WTC11 (cell line): Measurements from ENCODE around the gene MROH9. TPM values are rescaled to one million over a fixed set of nuclear protein-coding genes. Genes with fewer than 3 reads are reported as not detected.

Experiments used
- ATAC-seq: fragments of 200-7000 bp; cut with Tn5 transposase; 2 replicates; pipeline ENCODE4 v1.10.0; 2021; ENCODE audit warnings: mild to moderate bottlenecking, moderate library complexity
- CTCF ChIA-PET: fragments of 300-600 bp; sonication (Branson Sonifier 250); formaldehyde crosslinking; loops from one replicate; lab custom pipeline; 2021; ENCODE audit warnings: antibody characterized with exemption; lab: Charles Lee
- POLR2A ChIA-PET: fragments of 350-600 bp; sonication (Branson Sonifier 250); formaldehyde crosslinking; loops from one replicate; lab custom pipeline; 2021; ENCODE audit warnings: antibody characterized with exemption; lab: Charles Lee
- DNase-seq: peaks from one replicate; pipeline ENCODE4 v3.0.0; 2021; ENCODE audit warnings: low spot score
- H3K27ac Mint-ChIP-seq: 2 replicates; pipeline ENCODE4 v1.8.0; 2021; ENCODE audit warnings: mixed read lengths
- H3K27me3 Mint-ChIP-seq: 2 replicates; pipeline ENCODE4 v1.8.0; 2021; ENCODE audit warnings: low read depth, mild to moderate bottlenecking, moderate library complexity, mixed read lengths
- H3K36me3 Mint-ChIP-seq: 2 replicates; pipeline ENCODE4 v1.8.0; 2021; ENCODE audit warnings: mixed read lengths
- H3K4me1 Mint-ChIP-seq: 2 replicates; pipeline ENCODE4 v1.8.0; 2022; ENCODE audit warnings: mixed read lengths
- H3K4me3 Mint-ChIP-seq: 2 replicates; pipeline ENCODE4 v1.8.0; 2021; ENCODE audit warnings: mild to moderate bottlenecking, moderate library complexity, mixed read lengths
- H3K9me3 Mint-ChIP-seq: 2 replicates; pipeline ENCODE4 v1.8.0; 2021; ENCODE audit warnings: mixed read lengths
- CREB1 ChIP-seq: sonication (generic); formaldehyde crosslinking; IDR thresholded peaks from 2 replicates; pipeline ENCODE4 v1.8.0; 2023; ENCODE audit warnings: mild to moderate bottlenecking, missing genetic modification reagents
- CREM ChIP-seq: sonication (generic); formaldehyde crosslinking; IDR thresholded peaks from 2 replicates; pipeline ENCODE4 v1.8.1; 2022; ENCODE audit warnings: mild to moderate bottlenecking, missing genetic modification reagents, moderate library complexity
- ELF4 ChIP-seq: sonication (generic); formaldehyde crosslinking; IDR thresholded peaks from 2 replicates; pipeline ENCODE4 v1.8.1; 2022; ENCODE audit warnings: low read depth, mild to moderate bottlenecking, moderate library complexity, missing genetic modification reagents
- FOXJ3 ChIP-seq: sonication (generic); formaldehyde crosslinking; IDR thresholded peaks from 2 replicates; pipeline ENCODE4 v1.9.0; 2021; ENCODE audit warnings: missing genetic modification reagents, mild to moderate bottlenecking, borderline replicate concordance
- JUN ChIP-seq: sonication (generic); formaldehyde crosslinking; IDR thresholded peaks from 2 replicates; pipeline ENCODE4 v1.8.0; 2023; ENCODE audit warnings: mild to moderate bottlenecking, missing genetic modification reagents
- MYBL2 ChIP-seq: sonication (generic); formaldehyde crosslinking; IDR thresholded peaks from 2 replicates; pipeline ENCODE4 v1.8.1; 2023; ENCODE audit warnings: mild to moderate bottlenecking, moderate library complexity, missing genetic modification reagents
- NFE2L1 ChIP-seq: sonication (generic); formaldehyde crosslinking; IDR thresholded peaks from 2 replicates; pipeline ENCODE4 v1.8.1; 2023; ENCODE audit warnings: missing genetic modification reagents
- NR1H2 ChIP-seq: sonication (generic); formaldehyde crosslinking; IDR thresholded peaks from 2 replicates; pipeline ENCODE4 v1.9.0; 2021; ENCODE audit warnings: mild to moderate bottlenecking, moderate library complexity, missing genetic modification reagents
- total RNA-seq: library from RNA; stranded (reverse); gene quantifications from 3 replicates; pipeline ENCODE4 v1.2.3, GENCODE V29; 2021
- TF ChIP-seq, protein P1 (sequence below): fragments of 250-450 bp; sonication (Bioruptor Pico); IDR thresholded peaks from 2 replicates; pipeline ENCODE4 v1.8.0; 2021; ENCODE audit warnings: mild to moderate bottlenecking
- TF ChIP-seq, protein P2 (sequence below): sonication (generic); formaldehyde crosslinking; IDR thresholded peaks from 2 replicates; pipeline ENCODE4 v1.8.0; 2022; ENCODE audit warnings: missing genetic modification reagents
- TF ChIP-seq, protein P3 (sequence below): sonication (generic); formaldehyde crosslinking; IDR thresholded peaks from 2 replicates; pipeline ENCODE4 v1.8.1; 2023; ENCODE audit warnings: mild to moderate bottlenecking, missing genetic modification reagents
- TF ChIP-seq, protein P4 (sequence below): fragments of 250-450 bp; sonication (Bioruptor Pico); IDR thresholded peaks from 2 replicates; pipeline ENCODE4 v1.9.0; 2021; ENCODE audit warnings: mild to moderate bottlenecking
- TF ChIP-seq, protein P5 (sequence below): sonication (generic); formaldehyde crosslinking; IDR thresholded peaks from 2 replicates; pipeline ENCODE4 v1.8.1; 2022; ENCODE audit warnings: missing genetic modification reagents, borderline replicate concordance
- TF ChIP-seq, protein P6 (sequence below): sonication (generic); formaldehyde crosslinking; IDR thresholded peaks from 2 replicates; pipeline ENCODE4 v1.8.0; 2022; ENCODE audit warnings: mild to moderate bottlenecking, missing genetic modification reagents
- TF ChIP-seq, protein P7 (sequence below): sonication (generic); formaldehyde crosslinking; IDR thresholded peaks from 2 replicates; pipeline ENCODE4 v1.8.1; 2023; ENCODE audit warnings: mild to moderate bottlenecking, missing genetic modification reagents, borderline replicate concordance

Gene MROH9
- total RNA-seq, 1 experiment from 2014 or later: not detected

DNA sequence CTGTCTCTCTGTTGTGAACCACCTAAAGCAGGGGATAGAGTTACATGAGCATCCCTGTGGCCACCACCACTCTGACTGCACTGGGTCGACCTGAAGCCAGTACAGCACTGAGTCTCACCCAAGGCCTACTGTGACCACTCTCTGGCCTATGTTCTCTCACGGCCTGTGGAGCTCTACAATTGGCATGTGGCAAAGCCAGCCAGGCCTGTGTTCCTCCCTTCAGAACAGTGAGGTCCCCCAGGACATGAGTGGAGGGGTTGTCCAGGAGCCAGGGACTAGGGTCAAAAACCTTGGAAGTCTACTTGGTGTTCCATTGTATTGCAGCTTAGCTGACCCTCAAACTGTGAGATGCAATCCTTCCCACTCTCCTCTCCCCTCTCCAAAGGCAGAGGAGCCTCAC lies 112.7 kb downstream of the MROH9 start (continued):
- TF ChIP-seq, protein P1, sequence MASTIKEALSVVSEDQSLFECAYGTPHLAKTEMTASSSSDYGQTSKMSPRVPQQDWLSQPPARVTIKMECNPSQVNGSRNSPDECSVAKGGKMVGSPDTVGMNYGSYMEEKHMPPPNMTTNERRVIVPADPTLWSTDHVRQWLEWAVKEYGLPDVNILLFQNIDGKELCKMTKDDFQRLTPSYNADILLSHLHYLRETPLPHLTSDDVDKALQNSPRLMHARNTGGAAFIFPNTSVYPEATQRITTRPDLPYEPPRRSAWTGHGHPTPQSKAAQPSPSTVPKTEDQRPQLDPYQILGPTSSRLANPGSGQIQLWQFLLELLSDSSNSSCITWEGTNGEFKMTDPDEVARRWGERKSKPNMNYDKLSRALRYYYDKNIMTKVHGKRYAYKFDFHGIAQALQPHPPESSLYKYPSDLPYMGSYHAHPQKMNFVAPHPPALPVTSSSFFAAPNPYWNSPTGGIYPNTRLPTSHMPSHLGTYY (CRISPR knock-in tag): no peak
- TF ChIP-seq, all 79 proteins: peak for 0

DNA sequence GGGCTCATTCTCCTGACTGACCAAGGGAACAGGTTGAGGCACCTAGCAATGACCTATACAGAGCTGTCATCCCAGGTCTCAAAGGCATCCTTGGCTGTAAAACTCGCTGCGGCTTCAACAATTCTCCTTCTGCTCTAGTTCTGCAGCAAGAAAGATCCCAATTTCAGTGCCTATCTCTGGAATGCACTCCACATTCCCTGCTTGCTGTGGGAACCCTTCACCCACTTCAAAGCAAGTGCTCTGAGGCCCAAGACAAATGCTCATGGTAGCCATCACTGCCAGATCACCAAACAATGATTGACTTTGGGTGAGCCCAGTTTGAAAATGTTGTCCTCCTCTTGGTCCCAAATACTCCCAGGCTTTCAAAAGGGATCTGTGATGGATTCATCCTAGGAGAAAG lies 117.6 kb downstream of the MROH9 start:
- TF ChIP-seq, protein P2, sequence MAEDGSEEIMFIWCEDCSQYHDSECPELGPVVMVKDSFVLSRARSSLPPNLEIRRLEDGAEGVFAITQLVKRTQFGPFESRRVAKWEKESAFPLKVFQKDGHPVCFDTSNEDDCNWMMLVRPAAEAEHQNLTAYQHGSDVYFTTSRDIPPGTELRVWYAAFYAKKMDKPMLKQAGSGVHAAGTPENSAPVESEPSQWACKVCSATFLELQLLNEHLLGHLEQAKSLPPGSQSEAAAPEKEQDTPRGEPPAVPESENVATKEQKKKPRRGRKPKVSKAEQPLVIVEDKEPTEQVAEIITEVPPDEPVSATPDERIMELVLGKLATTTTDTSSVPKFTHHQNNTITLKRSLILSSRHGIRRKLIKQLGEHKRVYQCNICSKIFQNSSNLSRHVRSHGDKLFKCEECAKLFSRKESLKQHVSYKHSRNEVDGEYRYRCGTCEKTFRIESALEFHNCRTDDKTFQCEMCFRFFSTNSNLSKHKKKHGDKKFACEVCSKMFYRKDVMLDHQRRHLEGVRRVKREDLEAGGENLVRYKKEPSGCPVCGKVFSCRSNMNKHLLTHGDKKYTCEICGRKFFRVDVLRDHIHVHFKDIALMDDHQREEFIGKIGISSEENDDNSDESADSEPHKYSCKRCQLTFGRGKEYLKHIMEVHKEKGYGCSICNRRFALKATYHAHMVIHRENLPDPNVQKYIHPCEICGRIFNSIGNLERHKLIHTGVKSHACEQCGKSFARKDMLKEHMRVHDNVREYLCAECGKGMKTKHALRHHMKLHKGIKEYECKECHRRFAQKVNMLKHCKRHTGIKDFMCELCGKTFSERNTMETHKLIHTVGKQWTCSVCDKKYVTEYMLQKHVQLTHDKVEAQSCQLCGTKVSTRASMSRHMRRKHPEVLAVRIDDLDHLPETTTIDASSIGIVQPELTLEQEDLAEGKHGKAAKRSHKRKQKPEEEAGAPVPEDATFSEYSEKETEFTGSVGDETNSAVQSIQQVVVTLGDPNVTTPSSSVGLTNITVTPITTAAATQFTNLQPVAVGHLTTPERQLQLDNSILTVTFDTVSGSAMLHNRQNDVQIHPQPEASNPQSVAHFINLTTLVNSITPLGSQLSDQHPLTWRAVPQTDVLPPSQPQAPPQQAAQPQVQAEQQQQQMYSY (CRISPR knock-in tag): no peak
- TF ChIP-seq CREB1 (CRISPR knock-in tag): no peak
- Mint-ChIP-seq H3K27me3 (no peaks in the 10 kb centered on the region), H3K27ac (no peak overlapping the region), H3K4me1 (0 out of 2 replicates have a peak, but pooled peaks cover 3% of the 10 kb centered on the region), H3K36me3 (no peaks in the 10 kb centered on the region), H3K9me3 (peaks cover 4% of the 10 kb centered on the region; the same call in 1 of the 2 replicates), H3K4me3 (no peak overlapping the region)
- DNase-seq (no peak), ATAC-seq (no peak)
- POLR2A ChIA-PET: no interaction called here
- CTCF ChIA-PET: interaction anchor here (0.9 kb wide), 1 partner anchor 174 kb away, joined by 3 read pairs; no protein-coding TSS in a partner anchor

DNA sequence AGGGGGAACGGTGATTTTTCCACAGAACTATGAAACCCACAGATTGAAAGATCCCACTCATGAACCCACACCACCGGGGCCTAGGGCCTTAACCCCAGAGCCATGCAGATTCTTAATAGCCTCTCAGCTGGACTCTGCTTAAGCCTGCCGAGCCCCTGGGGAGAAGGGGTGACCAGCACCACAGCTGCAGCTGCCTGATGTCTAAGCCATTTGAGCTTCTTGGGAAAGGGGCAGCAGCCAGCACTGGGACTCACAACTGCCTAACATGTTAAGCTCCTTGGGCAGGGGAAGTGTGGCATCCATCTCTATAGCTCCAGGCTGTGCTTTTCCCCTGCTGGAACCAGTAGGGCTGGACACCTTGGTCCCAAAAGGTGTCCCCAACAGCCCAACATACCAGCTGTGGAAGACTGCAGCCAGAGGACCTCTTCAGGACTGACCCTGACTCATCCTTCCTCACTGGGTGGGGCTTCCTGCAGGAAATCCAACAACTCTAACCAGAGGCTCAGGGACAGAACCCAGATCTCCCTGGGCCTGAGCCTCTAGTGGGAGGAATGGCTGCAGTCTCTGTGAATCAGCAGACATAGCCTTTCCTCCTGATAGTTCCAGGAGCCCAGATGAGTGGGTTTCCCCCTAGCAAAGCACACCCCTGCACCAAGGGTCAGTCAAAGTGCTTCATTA lies 120.8 kb downstream of the MROH9 start:
- H3K36me3 Mint-ChIP-seq: no peaks in the 10 kb centered on the region
- ATAC-seq: no peak
- H3K4me1 Mint-ChIP-seq: 0 out of 2 replicates have a peak, but pooled peaks cover 3% of the 10 kb centered on the region
- no peaks in the 10 kb centered on the region for H3K27me3 Mint-ChIP-seq
- H3K27ac Mint-ChIP-seq: no peak overlapping the region
- POLR2A ChIA-PET: no interaction called here
- no peaks in the 10 kb centered on the region for H3K9me3 Mint-ChIP-seq
- no peak overlapping the region for H3K4me3 Mint-ChIP-seq
- TF ChIP-seq, protein P3, sequence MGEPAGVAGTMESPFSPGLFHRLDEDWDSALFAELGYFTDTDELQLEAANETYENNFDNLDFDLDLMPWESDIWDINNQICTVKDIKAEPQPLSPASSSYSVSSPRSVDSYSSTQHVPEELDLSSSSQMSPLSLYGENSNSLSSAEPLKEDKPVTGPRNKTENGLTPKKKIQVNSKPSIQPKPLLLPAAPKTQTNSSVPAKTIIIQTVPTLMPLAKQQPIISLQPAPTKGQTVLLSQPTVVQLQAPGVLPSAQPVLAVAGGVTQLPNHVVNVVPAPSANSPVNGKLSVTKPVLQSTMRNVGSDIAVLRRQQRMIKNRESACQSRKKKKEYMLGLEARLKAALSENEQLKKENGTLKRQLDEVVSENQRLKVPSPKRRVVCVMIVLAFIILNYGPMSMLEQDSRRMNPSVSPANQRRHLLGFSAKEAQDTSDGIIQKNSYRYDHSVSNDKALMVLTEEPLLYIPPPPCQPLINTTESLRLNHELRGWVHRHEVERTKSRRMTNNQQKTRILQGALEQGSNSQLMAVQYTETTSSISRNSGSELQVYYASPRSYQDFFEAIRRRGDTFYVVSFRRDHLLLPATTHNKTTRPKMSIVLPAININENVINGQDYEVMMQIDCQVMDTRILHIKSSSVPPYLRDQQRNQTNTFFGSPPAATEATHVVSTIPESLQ (CRISPR knock-in tag): no peak
- TF ChIP-seq MYBL2 (CRISPR knock-in tag) (no peak), NR1H2 (CRISPR knock-in tag) (no peak)
- TF ChIP-seq, protein P4, sequence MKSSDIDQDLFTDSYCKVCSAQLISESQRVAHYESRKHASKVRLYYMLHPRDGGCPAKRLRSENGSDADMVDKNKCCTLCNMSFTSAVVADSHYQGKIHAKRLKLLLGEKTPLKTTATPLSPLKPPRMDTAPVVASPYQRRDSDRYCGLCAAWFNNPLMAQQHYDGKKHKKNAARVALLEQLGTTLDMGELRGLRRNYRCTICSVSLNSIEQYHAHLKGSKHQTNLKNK (CRISPR knock-in tag): no peak
- DNase-seq: no peak
- CTCF ChIA-PET: no interaction called here

DNA sequence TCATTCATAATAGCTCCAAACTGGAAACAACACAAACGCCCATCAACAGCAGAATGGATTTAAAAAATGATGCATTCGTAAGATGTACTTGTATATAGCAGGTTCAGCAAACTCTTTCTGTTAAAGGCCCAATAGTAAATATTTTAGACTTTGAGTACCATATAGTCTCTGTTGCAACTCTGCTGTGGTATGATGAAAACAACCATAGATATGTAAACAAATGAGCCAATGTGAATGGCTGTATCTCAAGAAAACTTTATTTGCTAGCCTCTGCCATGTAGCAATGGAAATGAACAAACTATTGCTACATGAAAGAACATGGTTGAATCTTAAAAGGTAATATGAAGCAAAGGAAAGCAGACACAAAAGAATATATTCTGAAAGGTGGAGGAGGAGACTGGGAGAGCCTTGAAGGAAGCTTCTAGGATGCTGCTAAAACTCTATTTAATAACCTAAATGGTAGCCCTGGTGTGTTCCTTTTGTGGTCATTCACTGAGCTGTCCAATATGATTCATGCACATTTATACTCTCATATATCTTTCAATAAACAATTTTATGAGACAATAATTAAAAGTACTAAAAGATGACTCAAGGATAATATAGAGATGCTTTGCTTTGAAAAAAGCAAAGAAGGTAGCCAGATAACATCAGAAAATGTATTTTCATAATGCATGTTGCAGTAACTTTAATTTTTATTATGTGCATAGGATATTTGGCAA lies 126.2 kb downstream of the MROH9 start:
- no peak overlapping the region for H3K4me3 Mint-ChIP-seq
- H3K4me1 Mint-ChIP-seq: no peaks in the 10 kb centered on the region
- POLR2A ChIA-PET: no interaction called here
- DNase-seq (no peak), ATAC-seq (no peak)
- no peaks in the 10 kb centered on the region for H3K36me3 Mint-ChIP-seq
- no peak overlapping the region for H3K27ac Mint-ChIP-seq
- no peaks in the 10 kb centered on the region for H3K9me3 Mint-ChIP-seq
- CTCF ChIA-PET: no interaction called here
- no peaks in the 10 kb centered on the region for H3K27me3 Mint-ChIP-seq
- TF ChIP-seq CREM (CRISPR knock-in tag): no peak
- no peak for TF ChIP-seq FOXJ3 (CRISPR knock-in tag)
- TF ChIP-seq, protein P5, sequence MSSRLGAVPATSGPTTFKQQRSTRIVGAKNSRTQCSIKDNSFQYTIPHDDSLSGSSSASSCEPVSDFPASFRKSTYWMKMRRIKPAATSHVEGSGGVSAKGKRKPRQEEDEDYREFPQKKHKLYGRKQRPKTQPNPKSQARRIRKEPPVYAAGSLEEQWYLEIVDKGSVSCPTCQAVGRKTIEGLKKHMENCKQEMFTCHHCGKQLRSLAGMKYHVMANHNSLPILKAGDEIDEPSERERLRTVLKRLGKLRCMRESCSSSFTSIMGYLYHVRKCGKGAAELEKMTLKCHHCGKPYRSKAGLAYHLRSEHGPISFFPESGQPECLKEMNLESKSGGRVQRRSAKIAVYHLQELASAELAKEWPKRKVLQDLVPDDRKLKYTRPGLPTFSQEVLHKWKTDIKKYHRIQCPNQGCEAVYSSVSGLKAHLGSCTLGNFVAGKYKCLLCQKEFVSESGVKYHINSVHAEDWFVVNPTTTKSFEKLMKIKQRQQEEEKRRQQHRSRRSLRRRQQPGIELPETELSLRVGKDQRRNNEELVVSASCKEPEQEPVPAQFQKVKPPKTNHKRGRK (CRISPR knock-in tag): no peak
- no peak for TF ChIP-seq ELF4 (CRISPR knock-in tag)
- TF ChIP-seq, protein P6, sequence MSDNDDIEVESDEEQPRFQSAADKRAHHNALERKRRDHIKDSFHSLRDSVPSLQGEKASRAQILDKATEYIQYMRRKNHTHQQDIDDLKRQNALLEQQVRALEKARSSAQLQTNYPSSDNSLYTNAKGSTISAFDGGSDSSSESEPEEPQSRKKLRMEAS (CRISPR knock-in tag): no peak
- TF ChIP-seq JUN (CRISPR knock-in tag): no peak
- TF ChIP-seq, protein P7, sequence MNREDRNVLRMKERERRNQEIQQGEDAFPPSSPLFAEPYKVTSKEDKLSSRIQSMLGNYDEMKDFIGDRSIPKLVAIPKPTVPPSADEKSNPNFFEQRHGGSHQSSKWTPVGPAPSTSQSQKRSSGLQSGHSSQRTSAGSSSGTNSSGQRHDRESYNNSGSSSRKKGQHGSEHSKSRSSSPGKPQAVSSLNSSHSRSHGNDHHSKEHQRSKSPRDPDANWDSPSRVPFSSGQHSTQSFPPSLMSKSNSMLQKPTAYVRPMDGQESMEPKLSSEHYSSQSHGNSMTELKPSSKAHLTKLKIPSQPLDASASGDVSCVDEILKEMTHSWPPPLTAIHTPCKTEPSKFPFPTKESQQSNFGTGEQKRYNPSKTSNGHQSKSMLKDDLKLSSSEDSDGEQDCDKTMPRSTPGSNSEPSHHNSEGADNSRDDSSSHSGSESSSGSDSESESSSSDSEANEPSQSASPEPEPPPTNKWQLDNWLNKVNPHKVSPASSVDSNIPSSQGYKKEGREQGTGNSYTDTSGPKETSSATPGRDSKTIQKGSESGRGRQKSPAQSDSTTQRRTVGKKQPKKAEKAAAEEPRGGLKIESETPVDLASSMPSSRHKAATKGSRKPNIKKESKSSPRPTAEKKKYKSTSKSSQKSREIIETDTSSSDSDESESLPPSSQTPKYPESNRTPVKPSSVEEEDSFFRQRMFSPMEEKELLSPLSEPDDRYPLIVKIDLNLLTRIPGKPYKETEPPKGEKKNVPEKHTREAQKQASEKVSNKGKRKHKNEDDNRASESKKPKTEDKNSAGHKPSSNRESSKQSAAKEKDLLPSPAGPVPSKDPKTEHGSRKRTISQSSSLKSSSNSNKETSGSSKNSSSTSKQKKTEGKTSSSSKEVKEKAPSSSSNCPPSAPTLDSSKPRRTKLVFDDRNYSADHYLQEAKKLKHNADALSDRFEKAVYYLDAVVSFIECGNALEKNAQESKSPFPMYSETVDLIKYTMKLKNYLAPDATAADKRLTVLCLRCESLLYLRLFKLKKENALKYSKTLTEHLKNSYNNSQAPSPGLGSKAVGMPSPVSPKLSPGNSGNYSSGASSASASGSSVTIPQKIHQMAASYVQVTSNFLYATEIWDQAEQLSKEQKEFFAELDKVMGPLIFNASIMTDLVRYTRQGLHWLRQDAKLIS: no peak
- no peak for TF ChIP-seq NFE2L1
